ENCODE results near the gene HOXA13. TPM values are rescaled to one million over a fixed set of nuclear protein-coding genes. Genes with fewer than 3 reads are reported as not detected.

Gene HOXA13
- total RNA-seq, 6 donors from 2014 or later = not detected

- peak in 1 of 2 donors; percentile 18 for DNase-seq
- Histone ChIP-seq H3K4me3 (peak overlapping the region in 1 of 4 donors; percentile 5), H3K9me3 (peaks cover 0 to 6% (median 0%) of the 10 kb centered on the region in 4 donors), H3K4me1 (peaks cover 24 to 49% (median 36%) of the 10 kb centered on the region in 4 donors), H3K36me3 (no peaks in the 10 kb centered on the region), H3K27me3 (peaks cover 2 to 98% (median 78%) of the 10 kb centered on the region in 4 donors), H3K27ac (no peak overlapping the region)
- ATAC-seq (ENCODE audit: low FRiP score in 2 of 2) = no peak
- no peak for TF ChIP-seq POLR2AphosphoS5 (IDR thresholded peaks at IDR 0.05)
- no peak for TF ChIP-seq EP300 (IDR thresholded peaks at IDR 0.05)
- TF ChIP-seq, protein P1, sequence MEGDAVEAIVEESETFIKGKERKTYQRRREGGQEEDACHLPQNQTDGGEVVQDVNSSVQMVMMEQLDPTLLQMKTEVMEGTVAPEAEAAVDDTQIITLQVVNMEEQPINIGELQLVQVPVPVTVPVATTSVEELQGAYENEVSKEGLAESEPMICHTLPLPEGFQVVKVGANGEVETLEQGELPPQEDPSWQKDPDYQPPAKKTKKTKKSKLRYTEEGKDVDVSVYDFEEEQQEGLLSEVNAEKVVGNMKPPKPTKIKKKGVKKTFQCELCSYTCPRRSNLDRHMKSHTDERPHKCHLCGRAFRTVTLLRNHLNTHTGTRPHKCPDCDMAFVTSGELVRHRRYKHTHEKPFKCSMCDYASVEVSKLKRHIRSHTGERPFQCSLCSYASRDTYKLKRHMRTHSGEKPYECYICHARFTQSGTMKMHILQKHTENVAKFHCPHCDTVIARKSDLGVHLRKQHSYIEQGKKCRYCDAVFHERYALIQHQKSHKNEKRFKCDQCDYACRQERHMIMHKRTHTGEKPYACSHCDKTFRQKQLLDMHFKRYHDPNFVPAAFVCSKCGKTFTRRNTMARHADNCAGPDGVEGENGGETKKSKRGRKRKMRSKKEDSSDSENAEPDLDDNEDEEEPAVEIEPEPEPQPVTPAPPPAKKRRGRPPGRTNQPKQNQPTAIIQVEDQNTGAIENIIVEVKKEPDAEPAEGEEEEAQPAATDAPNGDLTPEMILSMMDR (IDR thresholded peaks at IDR 0.05) = no peak
- TF ChIP-seq POLR2A (IDR thresholded peaks at IDR 0.05) = no peak
- 7 to 9% methylated on average over 29 to 30 of the region's 30 CpGs for WGBS, 2 donors
Observed at GRCh38 chr7:27171637-27172314, 28.1 kb downstream of the HOXA13 start.

- H3K27ac ChIP-seq = no peak overlapping the region
- no peaks in the 10 kb centered on the region for H3K36me3 ChIP-seq
- peak overlapping the region in 1 of 4 donors; percentile 5 for H3K4me3 ChIP-seq
- H3K27me3 ChIP-seq = peaks cover 2 to 98% (median 80%) of the 10 kb centered on the region in 4 donors
- H3K9me3 ChIP-seq = peaks cover 0 to 6% (median 0%) of the 10 kb centered on the region in 4 donors
- TF ChIP-seq EP300 (IDR thresholded peaks at IDR 0.05) (no peak), POLR2A (IDR thresholded peaks at IDR 0.05) (no peak), POLR2AphosphoS5 (IDR thresholded peaks at IDR 0.05) (no peak)
- TF ChIP-seq, protein P1 (IDR thresholded peaks at IDR 0.05) = no peak
- DNase-seq (peak in 1 of 2 donors; percentile 14), ATAC-seq (ENCODE audit: low FRiP score in 2 of 2) (no peak)
- 8 to 12% methylated on average over 8 of the region's 8 CpGs for WGBS, 2 donors
- peaks cover 24 to 54% (median 40%) of the 10 kb centered on the region in 4 donors for H3K4me1 ChIP-seq
Observed at GRCh38 chr7:27171325-27171636, 28.6 kb downstream of the HOXA13 start.

DNA sequence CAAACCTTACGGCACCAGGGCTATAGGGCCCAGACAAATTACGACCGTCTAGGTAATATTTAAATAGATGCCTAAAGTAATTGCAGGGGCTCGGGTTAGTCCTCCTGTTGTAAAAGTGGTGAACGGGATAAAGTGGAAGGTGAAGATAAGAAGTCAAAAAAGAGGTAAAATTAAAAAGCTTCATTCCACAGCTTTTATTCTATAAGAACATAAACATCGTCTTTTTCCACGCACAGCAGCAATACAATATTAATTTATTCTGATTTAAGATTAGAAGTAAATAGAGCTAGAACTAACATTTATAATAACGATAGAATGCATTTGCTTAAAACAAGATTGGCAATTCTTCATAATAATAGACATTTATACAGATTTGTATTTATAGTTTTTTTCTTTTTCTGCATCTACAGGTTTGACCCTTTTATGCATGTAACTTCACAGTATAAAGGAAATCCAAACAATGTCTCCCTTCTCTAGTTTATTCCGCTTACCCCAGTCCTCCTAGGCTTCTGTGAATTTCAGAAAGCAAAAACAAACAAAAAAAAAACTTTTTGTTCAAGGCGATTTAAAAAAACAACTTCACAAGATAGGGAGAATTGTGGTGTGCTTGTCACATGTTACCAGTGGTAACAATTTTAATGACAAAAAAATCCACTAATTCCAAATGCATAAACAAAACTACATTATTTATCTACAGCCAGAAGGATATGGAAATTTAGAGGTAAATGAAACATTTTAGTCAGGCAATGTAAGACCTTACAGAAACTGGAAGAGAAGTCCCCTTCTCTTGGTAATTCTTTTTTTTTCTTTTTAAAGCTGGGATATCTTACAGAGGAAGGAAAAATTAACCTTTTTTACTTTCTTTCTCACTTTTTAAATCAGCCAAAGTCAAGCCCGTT, 29.2 kb downstream of the HOXA13 start:
- ATAC-seq (ENCODE audit: low FRiP score in 2 of 2) (no peak), DNase-seq (no peak)
- H3K27ac ChIP-seq = no peak overlapping the region
- H3K9me3 ChIP-seq = peaks cover 0 to 10% (median 0%) of the 10 kb centered on the region in 4 donors
- WGBS, 2 donors = 23 to 30% methylated on average over 11 of the region's 11 CpGs
- H3K36me3 ChIP-seq = no peaks in the 10 kb centered on the region
- H3K27me3 ChIP-seq = peaks cover 2 to 98% (median 84%) of the 10 kb centered on the region in 4 donors
- peak overlapping the region in 1 of 4 donors; percentile 29 for H3K4me3 ChIP-seq
- TF ChIP-seq EP300 (IDR thresholded peaks at IDR 0.05) (no peak), POLR2A (IDR thresholded peaks at IDR 0.05) (no peak), POLR2AphosphoS5 (IDR thresholded peaks at IDR 0.05) (no peak)
- TF ChIP-seq, protein P1 (IDR thresholded peaks at IDR 0.05) = no peak
- H3K4me1 ChIP-seq = peaks cover 24 to 59% (median 46%) of the 10 kb centered on the region in 4 donors

DNA sequence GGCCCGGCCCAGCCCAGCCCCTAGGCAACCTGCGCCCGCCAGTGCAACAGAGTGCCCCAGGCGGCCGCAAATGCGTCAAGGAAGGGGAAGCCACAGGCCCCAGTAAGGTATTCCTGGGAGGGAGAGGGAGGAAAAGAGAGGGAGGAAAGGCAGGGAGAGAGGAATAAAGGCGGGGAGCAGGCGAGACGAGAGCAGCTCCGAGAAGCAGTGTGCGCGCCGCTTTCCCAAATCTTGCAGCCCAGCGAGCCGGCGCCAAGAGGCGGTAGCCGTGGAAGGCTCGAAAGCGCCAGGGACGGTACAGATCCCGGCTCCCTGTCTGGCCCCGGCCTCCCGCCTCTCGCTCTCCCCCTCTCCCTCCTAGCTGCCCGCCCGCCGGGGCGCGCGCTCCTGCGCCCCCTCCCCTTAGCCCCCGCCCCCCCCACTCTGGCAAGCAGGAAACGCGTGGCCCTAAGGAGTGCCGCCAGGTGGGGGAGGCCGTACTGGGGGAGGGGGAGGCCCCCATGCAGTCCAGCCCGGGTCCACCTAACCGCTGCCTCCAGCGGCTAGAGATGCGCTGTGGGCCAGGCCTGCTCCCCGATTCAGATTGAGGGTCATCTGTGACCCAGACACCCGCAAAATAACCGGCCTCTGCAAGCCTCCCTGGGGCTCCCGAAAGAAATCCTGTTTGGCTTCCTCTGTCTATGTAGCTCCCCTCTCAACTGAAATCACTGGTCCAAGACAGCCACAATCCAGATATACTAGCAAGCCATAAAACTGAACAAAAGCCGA, 30.0 kb downstream of the HOXA13 start:
- no peak for TF ChIP-seq POLR2A (IDR thresholded peaks at IDR 0.05)
- TF ChIP-seq, protein P1 (IDR thresholded peaks at IDR 0.05) = no peak
- ATAC-seq (ENCODE audit: low FRiP score in 2 of 2) (no peak), DNase-seq (peak in 1 of 2 donors; percentile 67)
- WGBS, 2 donors = 7 to 8% methylated on average over 29 to 32 of the region's 46 CpGs
- Histone ChIP-seq H3K9me3 (peaks cover 0 to 10% (median 0%) of the 10 kb centered on the region in 4 donors), H3K27me3 (peaks cover 4 to 97% (median 83%) of the 10 kb centered on the region in 4 donors), H3K4me1 (peaks cover 24 to 65% (median 53%) of the 10 kb centered on the region in 4 donors), H3K4me3 (peak overlapping the region in 2 of 4 donors; percentile 0 to 29), H3K36me3 (no peaks in the 10 kb centered on the region), H3K27ac (no peak overlapping the region)

All from upper lobe of left lung (tissue), 6 donors.